H1 (cell line): ENCODE data around the gene MYOZ2. TPM values are rescaled to one million over a fixed set of nuclear protein-coding genes. Genes with fewer than 3 reads are reported as not detected.

Source experiments
- FOSL1 ChIP-seq: IDR thresholded peaks from 2 replicates; pipeline ENCODE4 v1.6.1; 2011; ENCODE audit warnings: mild to moderate bottlenecking, low read depth, low read length, moderate library complexity; ENCODE audit not compliant: insufficient read depth
- RBBP5 ChIP-seq: IDR thresholded peaks from 2 replicates; pipeline ENCODE4 v1.7.1; 2012; ENCODE audit warnings: low read depth, mild to moderate bottlenecking, inconsistent platforms, low read length, moderate library complexity, borderline replicate concordance
- RXRA ChIP-seq: IDR thresholded peaks from 2 replicates; pipeline ENCODE4 v1.6.1; 2011; ENCODE audit warnings: low read depth, mild to moderate bottlenecking, low read length, moderate library complexity; ENCODE audit not compliant: insufficient read depth
- polyA plus RNA-seq, 7 experiments: library from polyadenylated mRNA; depleted of rRNA in 3 of 7; stranded (reverse) in 5 of 7; unstranded in 2 of 7; fragments of >200 nt in 5 of 7; fragments of 200-250 nt in 2 of 7; gene quantifications; 1 replicate in 5 of 7; 2 replicates in 1 of 7; 4 replicates in 1 of 7; pipeline versions ENCODE4 v1.2.1 to v1.2.3, GENCODE V29; 2011 to 2013; ENCODE audit warnings: missing spikeins in 2 of 7, mixed read lengths in 2 of 7
- total RNA-seq: library from RNA; stranded (reverse); fragmentation: NEBNext Ultra II Directional; extraction: Animal tissue kit (Norgen Biotek cat#: 25700); gene quantifications from 2 replicates; pipeline ENCODE4 v1.2.1, GENCODE V29; 2021

Gene MYOZ2
- total and polyA plus RNA-seq, 2 of the 8 experiments (the other 6 are each of a cell fraction or from before 2014, with no cell fraction given), result not detected

GRCh38 chr4:119229908-119230687, 94.5 kb downstream of the MYOZ2 start (continued):
- TF ChIP-seq RXRA (no peak), RBBP5 (no peak), FOSL1 (no peak)
